A549 (cell line): ENCODE measurements around the gene LRIG3.

Experiments
- CEBPB ChIP-seq, 2 experiments: fragments of >200 bp in 1 of 2; sonication (Bioruptor Twin) in 1 of 2; formaldehyde crosslinking in 1 of 2; IDR thresholded peaks; 2 replicates each; pipeline ENCODE4 v1.6.1; 2012 to 2016
- HEYL ChIP-seq: fragments of 250-450 bp; sonication (Bioruptor Pico); IDR thresholded peaks from 2 replicates; pipeline ENCODE4 v1.8.0; 2021; ENCODE audit warnings: mild to moderate bottlenecking, moderate library complexity
- KDM1A ChIP-seq: fragments of 200-600 bp; sonication (generic); IDR thresholded peaks from 2 replicates; pipeline ENCODE4 v1.6.1; 2016; ENCODE audit warnings: low read depth, mild to moderate bottlenecking
- MYC ChIP-seq: IDR thresholded peaks from 2 replicates; pipeline ENCODE4 v1.6.1; 2012; ENCODE audit warnings: mild to moderate bottlenecking, inconsistent platforms, low read length, improper control_type of control experiment, borderline replicate concordance
- POLR2A ChIP-seq: IDR thresholded peaks from 2 replicates; pipeline ENCODE4 v1.6.1; 2012; ENCODE audit warnings: mild to moderate bottlenecking, low read length

GRCh38 chr12:58957298-58957697 is 37.0 kb upstream of the LRIG3 start:
- TF ChIP-seq KDM1A, result no peak
- TF ChIP-seq POLR2A, result no peak
- TF ChIP-seq CEBPB (IDR thresholded peaks at IDR 0.05), result no peak
- no peak for TF ChIP-seq MYC
- TF ChIP-seq HEYL (CRISPR knock-in tag), result no peak
